Measurements from ENCODE around the gene CPEB1. TPM values are rescaled to one million over a fixed set of nuclear protein-coding genes. Genes with fewer than 3 reads are reported as not detected.

Gene CPEB1
- total RNA-seq, 1 donor, result 3.9 TPM

Other genes starting within 250 kb of the CPEB1 start
- gene GOLGA6L9, start 217.5 kb downstream of the CPEB1 start, total RNA-seq, result 1.3 TPM in 2 replicates
- 1,123 and 1,371 TPM in 2 replicates for gene RPS17, start 106.9 kb downstream of the CPEB1 start, total RNA-seq
- 0.43 and 0.64 TPM in 2 replicates for gene AP3B2, start 62.5 kb upstream of the CPEB1 start, total RNA-seq
- not detected in 2 replicates for gene FSD2, start 158.7 kb upstream of the CPEB1 start, total RNA-seq
- gene WHAMM, start 162.3 kb upstream of the CPEB1 start, total RNA-seq, result 5.8 and 7.8 TPM in 2 replicates